CD4-positive, alpha-beta T cell treated with Interleukin-12 subunit alpha and Interleukin-12 subunit beta, for 1 hour (primary cell): Measurements from ENCODE around the gene SIAH3.
"Not testable (repeated sequence)": the region's sequence is repeated elsewhere in the genome, so short reads cannot be mapped to it uniquely, and the experiment has no call there.

ENCODE experiments used
- DNase-seq: peaks from one replicate; pipeline ENCODE4 v3.0.0-alpha.2; 2020

SIAH3 gene

GRCh38 chr13:45778882-45779281 is 72.7 kb downstream of the SIAH3 start:
- DNase-seq = no peak

GRCh38 chr13:45776748-45777147 is 74.8 kb downstream of the SIAH3 start:
- no peak for DNase-seq

GRCh38 chr13:45775401-45775963 is 76.1 kb downstream of the SIAH3 start:
- DNase-seq = no peak

- no peak for DNase-seq
These were observed 77.6 kb downstream of the SIAH3 start for GRCh38 chr13:45773944-45774343.

DNA sequence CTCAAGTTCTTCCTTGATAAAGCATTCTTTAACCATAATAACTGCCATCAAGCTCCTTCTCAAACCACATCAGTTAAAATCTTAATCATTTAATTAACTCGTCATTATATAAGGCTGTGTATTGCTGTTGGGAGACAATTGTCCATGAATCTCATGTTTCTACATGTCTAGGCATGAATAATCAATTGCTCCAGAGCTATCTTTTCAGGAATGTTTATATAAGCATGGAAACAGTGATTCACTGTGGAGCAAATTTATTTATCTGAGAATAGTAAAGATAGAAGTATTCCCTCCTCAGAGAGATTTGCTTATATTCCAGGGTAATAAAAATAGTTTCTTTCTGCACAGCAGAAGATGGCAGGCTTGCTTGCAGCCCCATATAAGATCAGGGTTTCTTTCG is 78.3 kb downstream of the SIAH3 start:
- no peak for DNase-seq

- DNase-seq = no peak
These were observed 80.7 kb downstream of the SIAH3 start for GRCh38 chr13:45770886-45771285.

DNA sequence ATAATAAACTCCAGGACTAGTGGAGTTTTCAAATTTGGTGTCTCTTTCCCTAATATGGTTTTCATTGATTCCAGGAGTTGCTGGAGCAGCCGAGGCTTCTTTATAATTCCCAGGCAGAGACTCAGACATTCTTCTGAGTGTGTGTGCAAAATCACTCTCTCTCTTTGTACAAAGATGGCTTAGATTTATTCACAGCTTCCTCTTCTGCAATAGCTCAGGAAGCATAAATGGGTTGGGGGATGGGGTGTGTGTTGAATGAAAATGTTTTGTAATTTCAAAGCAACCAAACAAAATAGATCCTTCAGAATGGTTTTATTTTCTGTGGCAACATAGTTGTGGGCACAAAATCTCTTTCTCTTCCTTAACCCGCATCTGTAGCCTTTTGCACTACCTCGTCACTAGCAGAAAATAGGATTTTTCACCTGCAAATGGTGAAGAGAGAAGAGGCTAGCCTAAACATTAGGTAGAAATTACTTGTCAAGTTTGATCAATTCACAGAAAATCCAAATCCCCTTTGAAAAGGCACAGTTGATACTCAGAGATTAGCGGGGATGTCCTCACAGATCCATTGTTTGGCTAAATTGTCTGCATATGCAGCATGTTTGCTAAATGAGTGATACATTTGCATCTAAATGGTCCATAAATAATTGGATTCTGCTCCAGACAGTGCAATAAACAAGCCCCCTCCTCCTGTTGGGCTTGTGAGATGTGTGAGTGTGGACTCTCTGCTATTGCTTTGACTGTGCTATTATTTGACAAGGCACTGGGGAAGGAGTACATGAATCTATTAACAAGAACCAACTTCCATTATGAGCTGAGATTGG is 82.7 kb downstream of the SIAH3 start:
- no peak for DNase-seq

DNA sequence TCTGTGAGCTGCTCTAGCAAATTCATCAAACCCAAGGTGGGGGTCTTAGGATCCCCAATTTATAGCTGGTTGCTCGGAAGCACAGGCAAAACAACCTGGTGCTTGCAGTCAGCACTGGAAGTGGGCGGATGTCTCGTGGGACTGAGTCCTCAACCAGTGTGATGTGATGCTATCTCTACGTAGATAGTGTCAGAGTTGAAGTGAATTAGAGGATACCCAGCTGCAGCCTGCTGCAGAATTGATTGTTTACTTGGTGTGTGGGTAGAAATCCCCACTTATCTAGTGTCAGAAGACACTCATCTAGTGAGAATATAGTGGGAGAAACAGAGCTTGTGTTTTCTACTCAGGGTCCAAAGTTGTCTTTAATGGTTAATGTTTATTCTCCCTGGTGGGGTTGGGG is 86.1 kb downstream of the SIAH3 start:
- no peak for DNase-seq

DNA sequence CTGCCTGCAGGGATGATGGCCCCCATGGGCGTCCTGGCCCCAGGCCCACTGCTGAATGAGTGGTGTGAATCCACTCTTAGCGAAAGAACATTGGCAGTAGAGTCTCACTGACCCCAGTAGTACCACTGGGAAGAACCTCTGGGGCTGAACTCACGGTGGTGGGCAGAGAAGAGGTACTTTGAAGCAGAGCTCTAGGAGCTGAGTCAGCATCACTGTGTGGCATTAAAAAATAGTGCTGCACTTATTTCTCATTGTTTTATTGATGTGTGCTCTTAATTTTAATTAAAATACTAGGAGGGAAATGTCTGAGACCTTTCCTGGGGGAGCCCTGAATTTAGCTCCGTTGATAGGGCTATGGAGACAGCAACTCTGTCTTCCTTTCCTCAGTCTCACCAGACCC is 88.1 kb downstream of the SIAH3 start:
- no peak for DNase-seq

- not testable (repeated sequence) for DNase-seq
These were observed 94.0 kb downstream of the SIAH3 start for GRCh38 chr13:45757589-45757988.

GRCh38 chr13:45756498-45756897 is 95.1 kb downstream of the SIAH3 start:
- not testable (repeated sequence) for DNase-seq

- no peak for DNase-seq
These were observed 99.0 kb downstream of the SIAH3 start for GRCh38 chr13:45752510-45752909.

DNA sequence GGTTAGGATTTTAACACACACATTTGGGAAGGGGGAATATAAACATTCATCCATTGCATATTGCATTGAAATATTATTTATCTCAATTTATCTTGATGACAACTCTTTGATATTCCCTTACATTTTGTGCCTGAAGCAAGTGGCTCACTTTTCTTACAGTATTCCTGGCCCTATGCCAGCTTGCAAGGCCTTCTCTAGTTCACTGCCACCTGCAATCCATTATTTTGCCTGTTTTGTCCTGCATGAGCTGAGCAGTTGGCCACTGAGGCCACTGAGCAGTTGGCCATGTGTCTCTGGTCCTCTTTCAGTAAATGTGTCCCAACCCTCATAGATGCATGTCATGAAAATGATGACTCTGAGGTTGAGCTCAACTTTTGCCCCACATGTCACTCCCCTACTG is 99.7 kb downstream of the SIAH3 start:
- DNase-seq = no peak

DNA sequence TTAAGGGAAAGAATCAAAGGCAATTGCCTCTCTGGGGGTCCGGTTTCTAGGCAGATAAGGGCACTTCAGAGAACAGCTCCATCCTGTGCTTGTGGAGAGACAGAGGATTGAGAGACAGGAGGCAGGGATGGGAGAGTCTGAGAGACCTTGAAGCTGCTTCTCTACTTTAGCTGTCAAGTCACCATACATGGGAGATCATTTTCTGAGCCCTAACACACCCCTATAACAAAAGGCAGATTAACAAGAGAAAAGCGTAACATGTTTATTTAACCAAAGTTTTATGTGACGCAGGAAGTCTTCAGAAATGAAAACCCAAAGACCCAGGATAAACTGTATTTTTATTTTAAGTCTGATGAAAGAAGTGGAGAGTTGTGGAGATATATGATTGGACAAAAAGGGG is 101.0 kb downstream of the SIAH3 start:
- DNase-seq = no peak

DNA sequence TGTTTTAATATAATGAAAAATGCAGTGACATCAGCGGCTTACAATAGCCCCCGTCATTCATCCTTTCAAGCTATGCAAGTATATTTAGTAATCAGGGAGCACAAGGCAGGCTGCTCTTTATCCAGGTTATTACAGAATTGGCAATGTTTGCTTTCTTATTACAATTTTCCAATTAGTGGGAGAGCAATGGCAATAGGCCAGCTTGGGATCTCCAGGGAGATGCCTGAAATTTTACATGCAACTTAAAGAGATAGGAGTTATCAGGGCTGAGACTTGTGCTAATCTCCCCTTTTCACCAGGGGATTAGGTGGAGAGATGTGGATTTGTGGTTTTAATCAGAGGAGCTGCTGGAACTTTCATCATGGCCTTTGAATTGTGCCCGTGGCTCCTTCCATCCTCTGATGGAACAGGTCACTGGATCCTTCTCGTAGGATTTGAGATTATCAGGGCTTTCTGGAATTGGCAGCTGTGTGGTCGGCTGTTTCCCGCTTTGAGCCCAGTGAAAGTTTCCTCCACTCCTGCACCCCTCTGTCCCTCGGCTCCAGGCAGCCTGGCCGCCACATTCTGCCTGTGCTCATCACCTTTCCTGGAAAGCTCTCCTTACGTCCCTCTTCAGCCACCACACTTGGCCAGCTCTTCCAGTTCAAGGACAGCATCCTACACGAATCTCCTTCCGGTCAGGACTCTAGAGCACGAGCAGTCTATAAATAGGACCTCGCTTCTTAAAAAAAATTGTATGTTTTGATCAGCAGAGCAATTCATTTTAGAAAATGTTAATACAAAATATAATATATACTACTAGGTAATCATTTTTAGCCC is 102.4 kb downstream of the SIAH3 start:
- DNase-seq = no peak

DNA sequence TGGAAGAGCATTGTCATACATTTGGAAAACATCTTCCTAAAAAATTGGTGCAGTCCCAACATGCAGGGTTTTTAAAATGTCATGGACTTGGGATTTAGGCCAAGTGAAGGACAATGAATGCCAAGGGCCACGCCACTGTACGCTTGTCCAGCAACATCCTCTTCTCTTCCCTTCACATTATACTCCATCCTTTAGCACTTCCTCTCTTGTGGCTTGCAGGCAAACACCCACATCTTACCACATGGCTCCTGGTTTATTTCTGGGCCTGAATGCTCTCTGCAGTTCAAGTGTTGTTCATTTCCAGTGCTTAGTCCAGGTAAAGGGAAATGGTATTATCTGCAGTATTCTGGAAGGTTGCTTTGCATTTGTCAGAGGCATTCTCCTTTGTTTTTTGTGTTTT is 104.5 kb downstream of the SIAH3 start:
- no peak for DNase-seq

GRCh38 chr13:45744979-45745378 is 106.6 kb downstream of the SIAH3 start:
- no peak for DNase-seq

- no peak for DNase-seq
These were observed 108.6 kb downstream of the SIAH3 start for GRCh38 chr13:45742985-45743384.

DNA sequence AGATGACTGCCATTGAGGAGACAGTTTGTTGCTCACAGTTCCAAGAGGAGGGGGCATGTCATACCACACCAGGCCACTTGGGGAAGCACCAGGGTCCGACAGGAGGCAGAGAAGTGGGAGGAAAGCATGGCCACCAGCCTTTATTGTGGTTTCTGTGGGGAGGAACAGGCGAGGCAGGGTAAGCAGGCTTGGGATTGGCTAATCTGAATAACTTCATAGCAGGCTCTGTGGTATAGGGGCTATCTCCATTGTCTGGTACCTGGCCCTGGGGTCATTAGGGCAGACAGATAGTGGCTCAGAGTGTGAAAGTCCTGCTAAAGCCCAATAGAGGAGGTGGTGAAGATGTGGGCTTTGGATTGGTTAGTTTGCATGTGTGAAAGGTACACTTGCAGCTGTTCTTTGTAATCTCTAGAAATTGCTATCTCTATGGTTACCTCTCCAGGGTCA is 114.0 kb downstream of the SIAH3 start:
- DNase-seq = no peak

DNA sequence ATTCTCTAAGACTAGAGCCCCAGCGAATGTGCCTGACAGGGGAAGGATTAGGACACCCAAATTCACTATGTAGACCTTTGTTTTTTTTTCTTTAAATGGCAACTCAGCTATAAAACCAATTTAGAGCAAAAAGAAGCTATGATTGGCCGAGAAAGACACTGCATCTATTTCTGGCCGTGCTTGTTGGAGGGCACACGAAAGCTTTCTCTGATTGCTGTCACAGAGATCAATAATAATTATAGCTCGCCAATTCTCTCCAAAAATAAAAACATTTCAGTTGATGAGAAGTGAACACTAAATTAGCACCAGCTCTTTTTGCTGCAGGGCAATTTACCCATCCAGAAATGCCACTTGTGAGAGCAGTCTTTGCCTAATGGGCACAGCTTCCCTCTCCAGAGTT is 118.2 kb downstream of the SIAH3 start:
- no peak for DNase-seq

- DNase-seq = no peak
These were observed 118.6 kb downstream of the SIAH3 start for GRCh38 chr13:45732916-45733315.

DNA sequence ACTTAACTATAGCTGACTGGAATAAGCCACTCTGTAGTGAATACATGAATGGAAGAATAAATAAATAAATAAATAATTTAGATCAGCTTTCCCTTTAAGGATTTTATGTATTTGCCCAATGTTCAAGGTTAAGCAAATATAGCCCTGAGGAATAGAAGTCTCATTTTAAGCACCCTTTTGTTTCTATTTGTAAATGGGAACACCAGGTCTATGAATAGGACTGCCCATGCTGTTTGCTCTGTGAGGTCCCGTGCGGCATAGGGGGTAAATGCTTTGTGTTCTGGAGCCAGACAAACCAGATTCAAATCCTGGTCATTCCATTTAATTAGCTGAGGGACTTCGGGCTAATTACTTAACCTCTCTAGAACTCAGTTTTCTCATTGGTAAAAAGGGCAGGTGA is 120.1 kb downstream of the SIAH3 start:
- DNase-seq = no peak

DNA sequence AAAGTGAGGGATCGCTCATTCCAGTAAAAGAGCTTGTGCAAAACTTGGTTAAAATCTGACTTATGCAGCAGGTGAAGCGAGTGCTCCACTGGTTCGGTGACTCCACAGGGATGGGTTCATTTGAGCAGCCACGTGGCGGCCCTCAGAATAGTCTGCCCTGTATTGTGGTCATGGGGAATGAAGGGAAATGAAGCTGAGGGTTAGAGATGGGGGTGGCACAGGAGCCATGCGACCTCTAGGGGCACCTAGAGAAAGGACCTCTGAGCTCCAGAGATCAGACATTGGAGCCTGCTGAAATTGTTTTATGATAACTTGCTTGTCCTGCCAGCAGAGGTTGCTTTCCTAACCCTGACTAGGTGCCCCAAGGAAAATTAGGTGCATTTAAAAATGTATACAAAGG is 122.8 kb downstream of the SIAH3 start:
- no peak for DNase-seq
